ENCODE results near the gene DDX25. TPM values are rescaled to one million over a fixed set of nuclear protein-coding genes. Genes with fewer than 3 reads are reported as not detected.
A peak's percentile ranks its signal among the peaks of the same experiment; 100 is the strongest.

DDX25 gene
- total RNA-seq, 2 experiments from 2014 or later = 0.43 to 0.54 TPM

GRCh38 chr11:125872138-125872491 is 32.2 kb upstream of the DDX25 start:
- peaks cover 2% of the 10 kb centered on the region for H3K9me3 Mint-ChIP-seq
- H3K27ac Mint-ChIP-seq = no peak overlapping the region
- intact Hi-C loops (cut with micrococcal nuclease) = loop anchor here (10.0 kb wide), 3 partner anchors 147 to 247 kb away; partner anchors contain the start of gene CHEK1
- ChIA-PET CTCF (no interaction called here), POLR2A (no interaction called here)
- H3K4me1 Mint-ChIP-seq (ENCODE audit: low read depth) = no peaks in the 10 kb centered on the region
- no peak for TF ChIP-seq CTCF (IDR thresholded peaks at IDR 0.05)
- H3K4me3 Mint-ChIP-seq = no peak overlapping the region
- H3K27me3 Mint-ChIP-seq = peaks cover 2% of the 10 kb centered on the region
- no peaks in the 10 kb centered on the region for H3K36me3 Mint-ChIP-seq (ENCODE audit: low read depth)
- DNase-seq = no peak
- ATAC-seq = no peak

- Mint-ChIP-seq H3K9me3 (peaks cover 2% of the 10 kb centered on the region), H3K27ac (no peak overlapping the region), H3K4me3 (no peak overlapping the region), H3K36me3 (ENCODE audit: low read depth) (no peaks in the 10 kb centered on the region), H3K27me3 (peaks cover 2% of the 10 kb centered on the region), H3K4me1 (ENCODE audit: low read depth) (no peaks in the 10 kb centered on the region)
- intact Hi-C loops (cut with micrococcal nuclease) = loop anchor here (10.0 kb wide), 3 partner anchors 149 to 249 kb away; partner anchors contain the start of gene CHEK1
- CTCF ChIA-PET = no interaction called here
- DNase-seq (no peak), ATAC-seq (no peak)
- no peak for TF ChIP-seq CTCF (IDR thresholded peaks at IDR 0.05)
- POLR2A ChIA-PET = no interaction called here
Observed at GRCh38 chr11:125873881-125874555, 30.3 kb upstream of the DDX25 start.

- peaks cover 2% of the 10 kb centered on the region for H3K27me3 Mint-ChIP-seq
- H3K4me3 Mint-ChIP-seq = no peak overlapping the region
- intact Hi-C loops (cut with micrococcal nuclease) = loop anchor here (10.0 kb wide), 3 partner anchors 150 to 250 kb away; partner anchors contain the start of gene CHEK1
- no peak overlapping the region for H3K27ac Mint-ChIP-seq
- peak; percentile 84 for TF ChIP-seq CTCF (IDR thresholded peaks at IDR 0.05)
- POLR2A ChIA-PET = no interaction called here
- H3K4me1 Mint-ChIP-seq (ENCODE audit: low read depth) = no peaks in the 10 kb centered on the region
- CTCF ChIA-PET = interaction anchor here (1.0 to 1.5 kb wide), 3 partner anchors 13 to 172 kb away, joined by 3 to 7 read pairs (median 4); partner anchors contain the start of gene HYLS1
- H3K36me3 Mint-ChIP-seq (ENCODE audit: low read depth) = no peaks in the 10 kb centered on the region
- H3K9me3 Mint-ChIP-seq = peaks cover 2% of the 10 kb centered on the region
- ATAC-seq (peak; percentile 64), DNase-seq (peak; percentile 63)
Observed at GRCh38 chr11:125874556-125875124, 29.7 kb upstream of the DDX25 start.

GRCh38 chr11:125881291-125881690 is 23.0 kb upstream of the DDX25 start:
- intact Hi-C loops (cut with micrococcal nuclease) = no loop called here

More at GRCh38 chr11:125881291-125881690, 23.0 kb upstream of the DDX25 start:
- CTCF ChIA-PET = interaction anchor here (1.3 kb wide), 1 partner anchor 157 kb away, joined by 3 read pairs; no protein-coding TSS in a partner anchor
- Mint-ChIP-seq H3K4me3 (no peak overlapping the region), H3K36me3 (ENCODE audit: low read depth) (no peaks in the 10 kb centered on the region), H3K27me3 (no peaks in the 10 kb centered on the region), H3K27ac (no peak overlapping the region), H3K4me1 (ENCODE audit: low read depth) (no peaks in the 10 kb centered on the region), H3K9me3 (no peaks in the 10 kb centered on the region)
- POLR2A ChIA-PET = no interaction called here
- DNase-seq (no peak), ATAC-seq (no peak)
- TF ChIP-seq CTCF (IDR thresholded peaks at IDR 0.05) = no peak
